ENCODE data around the gene SLC12A3.
"Not testable (repeated sequence)": the region's sequence is repeated elsewhere in the genome, so short reads cannot be mapped to it uniquely, and the experiment has no call there.

SLC12A3 gene

GRCh38 chr16:56929639-56930038 lies 64.6 kb downstream of the SLC12A3 start:
- no peak for DNase-seq

- DNase-seq: no peak
These were observed 65.7 kb downstream of the SLC12A3 start for GRCh38 chr16:56930486-56931270.

GRCh38 chr16:56931271-56931891 lies 66.4 kb downstream of the SLC12A3 start:
- DNase-seq: no peak

- DNase-seq: peak; percentile 96 to 98 (median 97)
These were observed 67.1 kb downstream of the SLC12A3 start, which contains the start of gene HERPUD1 for GRCh38 chr16:56931892-56932720. HERPUD1 (plus strand) TSS chr16:56932142; CDS start chr16:56932245, 103 bp downstream.

GRCh38 chr16:56932721-56933619 lies 68.0 kb downstream of the SLC12A3 start:
- DNase-seq: no peak

GRCh38 chr16:56933828-56934598 lies 69.0 kb downstream of the SLC12A3 start:
- DNase-seq: no peak

GRCh38 chr16:56934599-56935145 lies 69.7 kb downstream of the SLC12A3 start:
- DNase-seq: not testable (repeated sequence)

- DNase-seq: no peak
These were observed 70.2 kb downstream of the SLC12A3 start for GRCh38 chr16:56935201-56935600.

GRCh38 chr16:56936491-56936890 lies 71.5 kb downstream of the SLC12A3 start:
- no peak for DNase-seq

- no peak for DNase-seq
These were observed 71.9 kb downstream of the SLC12A3 start for GRCh38 chr16:56936950-56937349.

- peak in 1 of 4 experiments; percentile 23 for DNase-seq
These were observed 73.9 kb downstream of the SLC12A3 start for GRCh38 chr16:56938664-56939513.

- DNase-seq: no peak
These were observed 74.8 kb downstream of the SLC12A3 start for GRCh38 chr16:56939801-56940200.

GRCh38 chr16:56941092-56941491 lies 76.1 kb downstream of the SLC12A3 start:
- DNase-seq: no peak

GRCh38 chr16:56941856-56942331 lies 76.9 kb downstream of the SLC12A3 start:
- DNase-seq: no peak

GRCh38 chr16:56943761-56944375 lies 78.9 kb downstream of the SLC12A3 start:
- DNase-seq: no peak

GRCh38 chr16:56944954-56945839 lies 80.2 kb downstream of the SLC12A3 start:
- DNase-seq: no peak

GRCh38 chr16:56945847-56946527 lies 81.0 kb downstream of the SLC12A3 start:
- no peak for DNase-seq

Data from activated CD4-positive, CD25-positive, alpha-beta regulatory T cell (primary cell).